ENCODE data around the gene RGS3.

DNA sequence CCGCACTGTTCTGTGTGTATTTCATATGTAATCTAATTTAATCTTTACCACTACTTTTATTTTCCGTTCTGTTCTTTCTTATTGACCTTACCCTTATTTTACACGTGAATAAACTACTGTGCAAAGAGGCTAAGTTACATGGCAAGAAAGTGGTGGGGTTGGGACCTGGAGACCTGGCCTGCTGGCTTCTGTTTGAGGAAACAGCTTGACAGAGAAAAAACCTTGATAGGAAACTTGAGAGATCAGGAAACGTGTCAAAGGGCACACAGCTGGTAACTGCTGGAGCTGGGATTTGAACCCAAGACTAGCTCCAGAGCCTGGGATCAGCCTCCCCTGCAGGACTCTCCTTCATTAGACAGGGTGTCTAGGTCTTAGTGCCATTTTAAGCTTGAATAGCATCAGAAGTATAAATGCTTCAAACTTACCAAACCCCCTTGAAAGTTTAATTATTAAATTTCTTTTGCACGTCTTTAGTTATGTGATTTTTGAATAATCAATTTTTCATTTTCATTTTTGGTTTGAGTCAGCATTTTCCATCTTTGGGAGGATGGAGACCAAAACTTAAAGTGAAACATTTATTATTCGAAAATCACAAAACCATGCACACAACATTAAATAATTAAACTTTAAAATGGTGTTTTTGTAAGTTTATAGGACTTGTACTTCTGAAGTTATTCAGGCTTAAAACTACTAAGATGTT is 129.5 kb downstream of the RGS3 start:
- no peak for TF ChIP-seq FOXJ3 (CRISPR knock-in tag; IDR thresholded peaks at IDR 0.05)
- TF ChIP-seq FOSL2 (IDR thresholded peaks at IDR 0.05; ENCODE audit: borderline replicate concordance, low read depth) = no peak
